NB4 (cell line): Measurements from ENCODE around the gene SHISAL2A.

ENCODE experiments used
- CTCF ChIP-seq: IDR thresholded peaks from one replicate; pipeline ENCODE4 v1.5.1; 2012; ENCODE audit warnings: low read depth, low read length
- MAX ChIP-seq: IDR thresholded peaks from 2 replicates; pipeline ENCODE4 v1.6.1; 2011; ENCODE audit warnings: low read depth, low read length
- MYC ChIP-seq: IDR thresholded peaks from 2 replicates; pipeline ENCODE4 v1.6.1; 2011; ENCODE audit warnings: low read depth, low read length
- POLR2A ChIP-seq: IDR thresholded peaks from 2 replicates; pipeline ENCODE4 v1.6.1; 2011; ENCODE audit warnings: mild to moderate bottlenecking; ENCODE audit not compliant: insufficient read length; ENCODE audit errors: extremely low read depth

- TF ChIP-seq CTCF (no peak), POLR2A (no peak), MAX (no peak), MYC (no peak)
These were observed 4.2 kb upstream of the SHISAL2A start for GRCh38 chr1:52628614-52629324.
